ENCODE results near the gene SVEP1. TPM values are rescaled to one million over a fixed set of nuclear protein-coding genes. Genes with fewer than 3 reads are reported as not detected.
A peak's percentile ranks its signal among the peaks of the same experiment; 100 is the strongest.

The SVEP1 gene
- total RNA-seq, 1 donor from 2014 or later = 89.3 TPM

DNA sequence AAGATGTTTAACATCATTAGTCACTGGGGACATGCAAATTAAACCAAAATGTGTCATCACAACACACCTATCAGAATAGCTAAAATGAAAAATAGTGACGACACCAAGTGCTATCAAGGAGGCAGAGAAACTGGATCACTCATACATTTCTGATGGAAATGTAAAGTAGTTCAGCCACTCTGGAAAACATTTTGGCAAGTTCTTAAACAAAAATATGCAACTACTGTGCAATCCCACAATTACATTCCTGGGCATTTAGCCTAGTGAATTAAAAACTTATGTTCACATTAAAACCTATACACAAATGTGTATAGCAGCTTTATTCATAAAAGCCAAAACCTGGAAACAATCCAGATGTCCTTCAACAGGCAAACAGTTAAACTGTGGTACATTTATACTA lies 53.1 kb downstream of the SVEP1 start:
- no peak for DNase-seq (ENCODE audit: low spot score)

DNA sequence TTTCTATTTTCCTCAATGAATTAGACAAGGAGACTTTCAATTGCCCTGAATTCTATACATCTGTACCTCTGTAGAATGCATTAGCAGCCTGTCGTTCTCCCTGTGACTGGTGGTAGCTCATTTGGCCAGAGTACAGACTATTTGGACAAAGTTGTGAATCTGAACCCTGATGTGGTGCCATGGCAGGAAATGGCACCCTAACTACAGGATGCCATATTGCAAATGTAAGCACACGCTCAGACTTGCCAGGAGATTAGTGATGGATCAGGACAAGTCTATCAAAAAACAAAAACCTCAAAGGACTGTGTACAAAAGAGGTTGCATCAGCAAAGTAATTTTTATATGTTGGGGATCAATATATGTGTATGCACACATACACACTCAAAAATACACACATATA lies 58.3 kb downstream of the SVEP1 start:
- no peak for DNase-seq (ENCODE audit: low spot score)

DNA sequence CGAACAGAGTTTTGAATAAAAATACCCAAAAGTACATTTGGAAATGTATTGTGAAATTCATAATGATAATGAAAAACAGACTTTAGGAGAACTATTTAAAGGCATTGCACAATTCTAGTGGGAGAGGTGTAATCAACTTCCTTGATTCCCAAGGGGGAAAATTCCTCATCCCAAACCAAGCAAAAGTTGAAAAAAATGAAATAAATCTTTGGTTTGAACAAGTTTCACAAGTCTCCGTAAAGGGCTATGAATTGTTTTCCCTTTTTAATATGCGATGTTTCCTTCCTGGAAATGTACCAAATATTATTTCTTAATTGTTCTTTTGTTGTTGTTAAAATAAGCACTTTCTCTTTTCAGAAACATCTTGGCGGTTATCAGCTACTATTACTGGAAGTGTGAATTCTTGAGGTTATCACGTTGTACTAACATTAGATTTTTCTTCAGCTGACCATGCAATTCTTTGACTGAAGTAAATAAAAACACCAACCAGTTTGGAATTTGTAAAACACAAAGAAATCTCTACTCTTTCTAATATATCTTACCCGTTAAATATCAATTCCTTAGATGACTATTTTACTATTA lies 59.3 kb downstream of the SVEP1 start:
- DNase-seq (ENCODE audit: low spot score) = peak; percentile 47

- DNase-seq (ENCODE audit: low spot score) = no peak
Measured at GRCh38 chr9:110517483-110517882, 62.1 kb downstream of the SVEP1 start.

GRCh38 chr9:110514897-110515296 lies 64.6 kb downstream of the SVEP1 start:
- DNase-seq (ENCODE audit: low spot score) = no peak

DNA sequence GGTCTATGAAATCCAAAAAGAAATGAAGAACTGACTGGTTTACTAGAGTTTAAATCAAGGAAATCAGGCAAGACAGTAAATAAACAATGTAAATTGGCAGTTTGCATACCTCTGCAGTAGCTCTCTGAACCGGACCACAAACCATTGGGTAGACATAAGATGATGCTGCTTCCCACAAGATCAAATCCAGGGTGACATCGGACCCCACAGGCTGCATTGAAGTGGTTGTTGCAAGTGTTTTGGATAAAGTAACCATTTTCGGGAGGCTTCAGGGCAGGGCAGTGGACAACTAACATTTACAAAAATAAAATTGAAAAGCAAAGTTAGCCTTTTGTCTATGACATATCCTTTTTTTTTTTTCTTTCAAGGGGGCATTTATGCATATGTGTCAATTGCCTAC lies 66.7 kb downstream of the SVEP1 start:
- no peak for DNase-seq (ENCODE audit: low spot score)

GRCh38 chr9:110509792-110510191 lies 69.7 kb downstream of the SVEP1 start:
- DNase-seq (ENCODE audit: low spot score) = no peak

GRCh38 chr9:110502842-110503241 lies 76.7 kb downstream of the SVEP1 start:
- DNase-seq (ENCODE audit: low spot score) = no peak

DNA sequence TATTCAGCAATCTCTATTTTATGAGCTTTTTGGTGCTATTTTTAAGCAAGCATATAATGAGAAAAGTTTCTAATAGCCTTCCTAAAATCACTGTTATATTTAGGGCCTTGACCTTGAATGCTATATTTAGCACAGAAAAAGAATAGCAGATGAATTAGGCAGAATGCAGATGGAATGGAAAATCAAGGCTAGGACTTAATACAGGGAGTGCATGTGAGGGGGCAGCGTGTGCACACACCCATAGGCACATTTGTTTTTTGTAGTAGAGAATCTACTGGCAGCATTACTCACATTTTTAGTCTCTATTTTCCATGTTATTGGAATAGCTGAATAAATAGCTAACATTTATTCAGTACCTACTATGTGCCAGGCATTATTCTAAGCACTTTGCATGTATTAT lies 79.9 kb downstream of the SVEP1 start:
- DNase-seq (ENCODE audit: low spot score) = no peak

DNA sequence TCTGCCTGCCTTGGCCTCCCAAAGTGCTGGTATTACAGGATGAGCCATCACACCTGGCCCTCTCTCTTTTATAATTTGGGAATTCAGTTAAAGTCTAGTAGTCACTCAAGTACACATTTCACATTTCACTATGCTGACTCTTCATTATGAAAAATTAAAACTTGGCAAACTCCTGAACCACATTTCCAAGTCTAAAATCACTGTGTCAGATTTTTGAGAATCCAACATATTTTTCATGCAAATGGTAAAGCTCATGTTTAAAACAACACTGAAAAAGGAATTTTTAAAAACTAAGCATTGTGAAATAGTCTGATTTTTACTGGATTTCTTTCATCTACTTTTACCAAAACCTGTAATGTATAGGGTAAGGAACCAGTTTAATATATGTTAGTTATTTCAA lies 92.3 kb downstream of the SVEP1 start:
- no peak for DNase-seq (ENCODE audit: low spot score)

DNA sequence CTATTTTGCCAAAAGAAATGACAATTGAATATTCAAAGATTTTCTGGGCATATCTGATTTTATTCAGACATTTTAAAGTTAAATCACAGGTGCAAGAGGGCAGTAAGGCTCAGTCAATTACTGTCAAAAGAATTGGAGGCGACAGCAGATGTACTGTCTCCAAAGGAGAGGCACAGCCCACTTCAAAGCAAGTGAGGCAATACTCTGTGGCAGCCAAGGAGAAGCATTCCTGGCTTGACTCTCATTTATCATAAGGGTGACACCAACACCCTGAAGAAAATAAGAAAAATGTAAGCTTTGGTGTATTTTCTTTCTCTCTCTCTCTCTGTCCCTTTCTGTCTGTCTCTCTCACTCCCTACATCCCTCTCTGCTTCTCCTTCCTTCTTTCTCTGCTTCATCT lies 93.3 kb downstream of the SVEP1 start:
- DNase-seq (ENCODE audit: low spot score) = no peak

- DNase-seq (ENCODE audit: low spot score) = no peak
Measured at GRCh38 chr9:110479481-110479880, 100.1 kb downstream of the SVEP1 start.

GRCh38 chr9:110476251-110476650 lies 103.3 kb downstream of the SVEP1 start:
- DNase-seq (ENCODE audit: low spot score) = no peak

GRCh38 chr9:110472111-110472510 lies 107.4 kb downstream of the SVEP1 start:
- no peak for DNase-seq (ENCODE audit: low spot score)

DNA sequence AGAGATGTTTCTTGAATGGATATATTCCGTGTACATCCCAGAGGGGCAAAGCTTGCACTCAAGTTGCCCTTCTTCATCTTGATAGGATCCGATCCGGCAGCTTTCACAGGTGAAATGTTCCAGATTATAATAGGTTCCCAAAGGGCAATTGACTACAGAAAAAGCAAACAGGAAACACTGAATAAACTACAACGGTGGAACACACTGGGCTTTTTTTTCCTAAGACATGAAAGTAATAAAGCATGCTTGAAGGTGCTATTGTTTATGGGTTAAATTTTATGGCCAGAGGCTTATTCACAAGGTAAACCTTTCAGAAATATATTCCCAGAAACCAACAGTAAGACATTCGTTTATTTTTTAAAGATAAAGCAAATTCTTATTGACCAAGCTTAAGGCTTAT lies 110.6 kb downstream of the SVEP1 start:
- DNase-seq (ENCODE audit: low spot score) = no peak

- no peak for DNase-seq (ENCODE audit: low spot score)
Measured at GRCh38 chr9:110465190-110465589, 114.4 kb downstream of the SVEP1 start.

DNA sequence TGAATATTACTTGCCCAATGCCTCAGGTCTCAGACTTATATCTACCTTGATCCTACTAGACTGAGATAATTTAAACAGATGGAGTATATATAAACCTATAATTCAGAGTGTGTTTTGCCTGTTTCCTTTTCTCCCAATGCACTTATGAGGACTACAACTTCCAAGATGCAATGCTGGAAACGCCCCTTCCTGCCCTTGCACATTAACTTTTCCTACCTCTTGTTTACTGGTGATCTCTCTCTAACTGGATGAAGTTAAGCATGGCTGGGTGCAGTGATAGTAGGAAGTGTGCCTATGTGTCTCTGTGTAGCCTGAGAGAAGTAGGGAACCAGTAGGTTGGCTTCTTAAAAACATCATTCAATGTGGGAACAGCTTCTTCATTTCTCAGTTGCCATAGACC lies 115.2 kb downstream of the SVEP1 start:
- no peak for DNase-seq (ENCODE audit: low spot score)

DNA sequence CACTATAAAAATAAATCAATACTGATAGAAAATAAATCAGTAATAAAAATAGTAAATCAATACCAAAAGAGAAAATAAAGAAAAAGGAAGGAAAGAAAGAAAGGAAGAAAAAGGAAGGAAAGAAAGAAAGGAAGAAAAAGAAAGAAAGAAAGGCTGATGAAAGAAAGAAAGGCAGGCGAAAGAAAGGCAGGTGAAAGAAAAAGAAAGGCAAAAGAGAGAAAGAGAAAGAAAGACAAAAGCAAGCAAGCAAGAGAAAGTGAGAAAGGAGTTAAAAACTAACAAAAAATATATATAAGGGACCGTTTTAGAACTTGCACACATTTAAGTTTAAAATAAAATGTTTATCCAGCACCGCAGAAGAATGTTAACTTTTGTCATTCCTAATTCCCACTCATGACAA lies 116.0 kb downstream of the SVEP1 start:
- no peak for DNase-seq (ENCODE audit: low spot score)

- DNase-seq (ENCODE audit: low spot score) = no peak
Measured at GRCh38 chr9:110457245-110457644, 122.3 kb downstream of the SVEP1 start.

DNA sequence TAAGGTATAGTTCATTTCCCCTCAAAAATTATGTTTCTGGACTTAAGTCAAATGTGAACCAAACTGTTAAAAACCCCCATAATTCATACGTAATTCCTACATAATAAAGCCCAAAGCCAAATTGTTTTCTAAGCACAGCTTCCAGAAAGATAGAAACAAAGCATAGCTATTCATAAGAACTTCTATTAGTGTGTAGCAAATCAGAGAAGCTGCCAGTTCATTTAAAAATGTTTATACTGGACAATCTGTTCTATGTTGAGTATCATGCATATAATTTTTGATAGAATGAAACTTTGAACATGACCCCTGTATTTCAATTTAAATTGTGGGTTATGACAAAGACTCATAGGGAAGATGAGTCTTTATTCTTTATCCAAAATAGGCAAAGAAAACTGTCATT lies 122.9 kb downstream of the SVEP1 start:
- no peak for DNase-seq (ENCODE audit: low spot score)

- DNase-seq (ENCODE audit: low spot score) = no peak
Measured at GRCh38 chr9:110455860-110456259, 123.7 kb downstream of the SVEP1 start.

GRCh38 chr9:110452227-110452801 lies 127.2 kb downstream of the SVEP1 start:
- no peak for DNase-seq (ENCODE audit: low spot score)

DNA sequence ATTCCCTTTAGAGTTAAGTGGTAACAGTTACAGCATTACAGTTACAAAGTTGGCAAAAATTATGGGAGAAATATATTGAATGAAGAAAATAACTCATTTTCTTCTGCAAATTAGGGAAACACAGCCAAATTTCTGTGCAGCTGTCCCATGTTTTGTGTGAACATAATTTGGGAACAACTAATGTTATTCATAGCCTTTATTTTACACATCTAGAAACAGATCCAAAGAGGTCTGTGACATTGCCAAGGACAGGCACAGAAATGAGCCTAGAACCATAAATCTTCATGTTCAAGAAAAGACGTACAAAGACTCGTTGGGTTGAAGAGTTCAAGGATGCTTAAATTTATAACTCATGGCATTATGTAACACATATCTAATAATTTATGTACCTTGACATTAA lies 127.8 kb downstream of the SVEP1 start:
- DNase-seq (ENCODE audit: low spot score) = no peak

- no peak for DNase-seq (ENCODE audit: low spot score)
Measured at GRCh38 chr9:110447476-110447875, 132.1 kb downstream of the SVEP1 start.
